Ascending aorta (tissue), 2 donors: ENCODE data around the gene FAF1. TPM values are rescaled to one million over a fixed set of nuclear protein-coding genes. Genes with fewer than 3 reads are reported as not detected.

Experiments used
- DNase-seq, 2 donors: peaks; one replicate each; pipeline ENCODE4 v3.0.0-alpha.2; 2019; ENCODE audit warnings: low spot score in 2 of 2
- H3K27ac ChIP-seq, 2 donors: fragments of 200-600 bp; sonication (generic); one replicate each; pipeline ENCODE4 v1.5.1; 2016 to 2017; ENCODE audit warnings: mild to moderate bottlenecking in 1 of 2
- H3K27me3 ChIP-seq: fragments of 200-600 bp; sonication (generic); one replicate; pipeline ENCODE4 v1.5.1; 2017
- H3K36me3 ChIP-seq, 2 donors: fragments of 200-600 bp; sonication (generic); one replicate each; pipeline ENCODE4 v1.5.1; 2016
- H3K4me1 ChIP-seq, 2 donors: fragments of 200-600 bp; sonication (generic); one replicate each; pipeline ENCODE4 v1.5.1; 2016 to 2017; ENCODE audit warnings: mild to moderate bottlenecking in 1 of 2
- H3K4me3 ChIP-seq, 2 donors: fragments of 200-600 bp; sonication (generic); one replicate each; pipeline ENCODE4 v1.5.1; 2016 to 2017; ENCODE audit warnings: mild to moderate bottlenecking in 1 of 2
- H3K9me3 ChIP-seq, 2 donors: fragments of 200-600 bp; sonication (generic); one replicate each; pipeline ENCODE4 v1.5.1; 2016
- intact Hi-C: fragments of 100-400 bp; cut with DNase I; formaldehyde crosslinking; loops from one replicate; pipeline ENCODE4 v1.15.1; 2023
- total RNA-seq: library from RNA; depleted of rRNA; stranded (reverse); fragments of >200 nt; gene quantifications from one replicate; pipeline ENCODE4 v1.1.0, GENCODE V29; 2016
- TF ChIP-seq, protein P1 (sequence below), 3 experiments: fragments of 200-600 bp in 2 of 3; fragments of 450-650 bp in 1 of 3; sonication (generic) in 2 of 3; IDR thresholded peaks; one replicate each; pipeline ENCODE4 v1.5.1; 2016 to 2019; ENCODE audit warnings: antibody characterized with exemption in 3 of 3, mild to moderate bottlenecking in 1 of 3, moderate library complexity in 1 of 3

FAF1 gene
- total RNA-seq, 1 donor from 2014 or later: 16.4 TPM

DNA sequence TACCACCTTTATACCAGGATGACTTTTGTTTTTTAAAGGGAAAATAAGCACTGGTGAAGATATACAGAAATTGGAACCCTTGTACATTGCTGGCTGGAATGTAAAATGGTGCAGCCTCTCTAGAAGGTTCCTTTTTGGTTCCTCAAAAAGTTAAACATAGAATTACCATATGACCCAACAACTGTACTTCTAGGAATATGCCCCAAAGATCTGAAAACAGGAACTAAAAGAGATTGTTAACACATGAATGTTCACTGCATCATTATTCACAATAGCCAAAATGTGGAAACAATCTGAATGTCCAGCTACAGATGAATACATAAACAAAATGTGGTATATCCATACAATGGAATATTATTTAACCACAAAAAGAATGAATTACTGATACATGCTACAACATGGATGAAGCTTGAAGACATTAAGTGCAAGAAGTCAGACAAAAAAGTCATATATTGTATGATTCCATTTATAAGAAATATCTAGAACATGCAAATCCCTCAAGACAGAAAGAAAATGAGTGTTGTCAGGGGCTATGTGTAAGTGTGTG lies 452.0 kb downstream of the FAF1 start:
- no peak overlapping the region for H3K4me3 ChIP-seq
- TF ChIP-seq, protein P1, sequence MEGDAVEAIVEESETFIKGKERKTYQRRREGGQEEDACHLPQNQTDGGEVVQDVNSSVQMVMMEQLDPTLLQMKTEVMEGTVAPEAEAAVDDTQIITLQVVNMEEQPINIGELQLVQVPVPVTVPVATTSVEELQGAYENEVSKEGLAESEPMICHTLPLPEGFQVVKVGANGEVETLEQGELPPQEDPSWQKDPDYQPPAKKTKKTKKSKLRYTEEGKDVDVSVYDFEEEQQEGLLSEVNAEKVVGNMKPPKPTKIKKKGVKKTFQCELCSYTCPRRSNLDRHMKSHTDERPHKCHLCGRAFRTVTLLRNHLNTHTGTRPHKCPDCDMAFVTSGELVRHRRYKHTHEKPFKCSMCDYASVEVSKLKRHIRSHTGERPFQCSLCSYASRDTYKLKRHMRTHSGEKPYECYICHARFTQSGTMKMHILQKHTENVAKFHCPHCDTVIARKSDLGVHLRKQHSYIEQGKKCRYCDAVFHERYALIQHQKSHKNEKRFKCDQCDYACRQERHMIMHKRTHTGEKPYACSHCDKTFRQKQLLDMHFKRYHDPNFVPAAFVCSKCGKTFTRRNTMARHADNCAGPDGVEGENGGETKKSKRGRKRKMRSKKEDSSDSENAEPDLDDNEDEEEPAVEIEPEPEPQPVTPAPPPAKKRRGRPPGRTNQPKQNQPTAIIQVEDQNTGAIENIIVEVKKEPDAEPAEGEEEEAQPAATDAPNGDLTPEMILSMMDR (IDR thresholded peaks at IDR 0.05): no peak
- no peaks in the 10 kb centered on the region for H3K4me1 ChIP-seq
- peaks cover 7 to 11% of the 10 kb centered on the region in 2 donors for H3K9me3 ChIP-seq
- peaks cover 0 to 25% of the 10 kb centered on the region in 2 donors for H3K36me3 ChIP-seq
- no peak for DNase-seq
- intact Hi-C loops: no loop called here
- no peaks in the 10 kb centered on the region for H3K27me3 ChIP-seq
- no peak overlapping the region for H3K27ac ChIP-seq

DNA sequence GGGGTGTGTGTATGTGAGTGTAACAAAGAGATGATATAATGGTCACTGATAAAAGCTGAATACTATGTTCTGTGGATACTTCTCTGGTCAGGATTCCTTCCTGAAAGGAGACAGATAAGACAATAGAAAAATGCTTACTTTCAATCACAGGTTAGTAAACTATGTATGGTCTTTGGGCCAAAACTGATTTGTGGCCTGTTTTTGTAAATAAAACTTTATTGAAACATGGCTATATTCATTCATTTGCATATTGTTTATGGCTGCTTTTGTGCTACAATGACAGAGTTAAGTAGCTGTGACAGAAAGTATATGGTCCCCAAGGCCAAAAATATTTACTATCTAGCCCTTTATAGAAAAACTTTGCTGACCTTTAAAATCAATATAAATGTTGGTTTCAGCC lies 454.6 kb downstream of the FAF1 start:
- Histone ChIP-seq H3K9me3 (peaks cover 7 to 11% of the 10 kb centered on the region in 2 donors), H3K36me3 (peaks cover 0 to 20% of the 10 kb centered on the region in 2 donors), H3K4me1 (no peaks in the 10 kb centered on the region), H3K27me3 (no peaks in the 10 kb centered on the region), H3K4me3 (no peak overlapping the region), H3K27ac (no peak overlapping the region)
- TF ChIP-seq, protein P1 (IDR thresholded peaks at IDR 0.05): no peak
- intact Hi-C loops: no loop called here
- DNase-seq: no peak

DNA sequence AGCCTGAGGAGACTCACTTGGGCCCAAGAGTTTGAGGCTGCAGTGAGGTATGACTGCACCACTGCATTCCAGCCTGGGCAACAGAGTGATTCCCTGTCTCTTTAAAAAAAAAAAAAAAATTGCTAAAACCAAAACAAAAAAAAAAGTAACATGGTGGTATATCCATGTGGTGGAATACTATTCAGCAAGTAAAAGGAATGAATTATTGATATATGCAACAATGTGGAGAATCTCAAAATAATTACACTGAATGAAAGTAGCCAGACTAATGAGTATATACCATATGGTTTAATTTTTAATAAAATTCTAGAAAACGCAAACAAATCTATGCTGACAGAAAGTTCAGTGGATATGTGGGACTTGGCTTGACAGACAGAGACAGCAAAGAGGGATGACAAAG lies 456.6 kb downstream of the FAF1 start:
- DNase-seq: no peak
- H3K4me1 ChIP-seq: no peaks in the 10 kb centered on the region
- TF ChIP-seq, protein P1 (IDR thresholded peaks at IDR 0.05): no peak
- no peaks in the 10 kb centered on the region for H3K27me3 ChIP-seq
- intact Hi-C loops: no loop called here
- peaks cover 0 to 20% of the 10 kb centered on the region in 2 donors for H3K36me3 ChIP-seq
- H3K27ac ChIP-seq: no peak overlapping the region
- peaks cover 7 to 11% of the 10 kb centered on the region in 2 donors for H3K9me3 ChIP-seq
- H3K4me3 ChIP-seq: no peak overlapping the region

DNA sequence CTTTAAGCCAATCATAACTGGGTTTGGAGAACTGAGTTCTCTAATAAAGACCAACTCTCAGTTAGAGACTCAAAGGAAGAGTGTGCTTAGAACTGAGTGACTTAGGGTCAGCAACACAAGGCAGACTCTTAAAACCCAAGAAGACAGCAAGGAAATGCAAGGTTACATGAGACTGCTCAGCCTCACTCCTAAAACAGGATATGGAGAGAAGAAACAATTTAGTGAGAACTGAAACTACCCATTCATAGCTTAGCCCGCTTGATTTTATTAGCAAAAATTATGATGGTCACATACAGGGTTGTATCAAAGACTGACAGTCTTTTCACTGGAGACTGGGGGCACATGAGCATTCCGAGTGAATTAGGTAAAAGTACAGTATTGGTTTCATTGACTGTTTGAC lies 457.9 kb downstream of the FAF1 start:
- Histone ChIP-seq H3K4me1 (no peaks in the 10 kb centered on the region), H3K9me3 (peaks cover 7 to 20% of the 10 kb centered on the region in 2 donors), H3K4me3 (no peak overlapping the region), H3K27ac (no peak overlapping the region), H3K36me3 (peaks cover 0 to 20% of the 10 kb centered on the region in 2 donors), H3K27me3 (no peaks in the 10 kb centered on the region)
- TF ChIP-seq, protein P1 (IDR thresholded peaks at IDR 0.05): no peak
- intact Hi-C loops: no loop called here
- no peak for DNase-seq

DNA sequence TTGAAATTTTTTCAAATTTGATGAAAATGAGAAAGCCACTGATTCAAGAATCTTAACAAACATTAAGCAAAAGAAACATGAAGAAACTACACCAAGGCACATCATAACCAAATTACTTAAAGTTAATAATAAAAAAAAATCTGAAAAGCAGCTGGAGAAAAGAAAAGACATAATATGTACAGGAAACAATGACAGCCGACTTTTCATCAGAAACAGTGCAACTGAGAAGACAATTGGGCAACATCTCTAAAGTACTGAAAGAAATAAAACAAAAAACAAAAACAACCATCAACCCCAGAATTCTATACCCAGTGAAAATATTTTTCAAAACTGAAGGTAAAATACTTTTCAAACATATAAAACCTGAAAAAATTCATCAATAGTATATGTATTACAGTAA lies 463.1 kb downstream of the FAF1 start:
- no peak overlapping the region for H3K27ac ChIP-seq
- TF ChIP-seq, protein P1 (IDR thresholded peaks at IDR 0.05): no peak
- H3K27me3 ChIP-seq: no peaks in the 10 kb centered on the region
- H3K9me3 ChIP-seq: peaks cover 4 to 9% of the 10 kb centered on the region in 2 donors
- H3K36me3 ChIP-seq: peaks cover 2 to 3% of the 10 kb centered on the region in 2 donors
- no peak for DNase-seq
- H3K4me1 ChIP-seq: no peaks in the 10 kb centered on the region
- no peak overlapping the region for H3K4me3 ChIP-seq
- intact Hi-C loops: no loop called here

DNA sequence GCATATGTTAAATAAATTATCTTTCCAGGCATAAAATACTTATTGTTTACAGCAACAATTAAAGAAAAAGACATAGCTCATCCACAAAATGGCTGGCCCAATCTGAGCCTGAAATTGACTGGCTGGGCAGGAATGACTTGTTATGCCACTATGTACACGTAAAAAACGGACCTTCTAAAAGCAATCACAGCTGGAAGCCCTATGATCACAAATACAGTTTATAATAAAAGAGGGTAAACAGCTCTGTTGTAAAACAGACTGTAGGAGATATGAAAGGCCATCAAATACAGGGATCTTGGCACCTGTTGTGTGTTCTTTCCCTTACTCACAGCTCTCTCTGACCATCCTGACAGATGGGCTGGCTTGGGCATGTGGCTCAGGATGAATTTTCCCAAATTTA lies 466.4 kb downstream of the FAF1 start:
- intact Hi-C loops: no loop called here

More for the DNA sequence above, 466.4 kb downstream of the FAF1 start:
- no peak for DNase-seq
- TF ChIP-seq, protein P1 (IDR thresholded peaks at IDR 0.05): no peak
- Histone ChIP-seq H3K36me3 (peaks cover 10 to 28% of the 10 kb centered on the region in 2 donors), H3K27me3 (no peaks in the 10 kb centered on the region), H3K27ac (no peak overlapping the region), H3K9me3 (peaks cover 4 to 9% of the 10 kb centered on the region in 2 donors), H3K4me3 (no peak overlapping the region), H3K4me1 (no peaks in the 10 kb centered on the region)
